Liver (tissue), 9 donors: ENCODE data around the gene PAX6. TPM values are rescaled to one million over a fixed set of nuclear protein-coding genes. Genes with fewer than 3 reads are reported as not detected.

ENCODE experiments used
- DNase-seq: peaks from one replicate; pipeline ENCODE4 v3.0.0-alpha.2; 2017; ENCODE audit warnings: low spot score
- H3K27ac ChIP-seq, 2 donors: one replicate each; pipeline ENCODE4 v1.7.0; 2013; ENCODE audit warnings: inconsistent platforms in 2 of 2, low read length in 2 of 2, control low read depth in 1 of 2, low read depth in 1 of 2, mild to moderate bottlenecking in 1 of 2
- H3K27me3 ChIP-seq, 4 donors: one replicate each; pipeline versions ENCODE4 v1.6.1 to v1.7.0; 2013; ENCODE audit warnings: low read length in 3 of 4, inconsistent platforms in 1 of 4, mild to moderate bottlenecking in 1 of 4, moderate library complexity in 1 of 4; ENCODE audit not compliant: control insufficient read depth in 4 of 4, insufficient read depth in 4 of 4
- H3K36me3 ChIP-seq, 4 donors: one replicate each; pipeline versions ENCODE4 v1.6.1 to v1.7.0; 2013; ENCODE audit warnings: low read length in 3 of 4, mild to moderate bottlenecking in 3 of 4, low read depth in 1 of 4, moderate library complexity in 1 of 4; ENCODE audit not compliant: control insufficient read depth in 4 of 4, insufficient read depth in 3 of 4
- H3K4me1 ChIP-seq, 4 donors: one replicate each; pipeline versions ENCODE4 v1.6.1 to v1.7.0; 2013; ENCODE audit warnings: low read length in 3 of 4, mild to moderate bottlenecking in 3 of 4, moderate library complexity in 1 of 4; ENCODE audit not compliant: control insufficient read depth in 4 of 4, insufficient read depth in 4 of 4
- H3K4me3 ChIP-seq, 3 donors: one replicate each; pipeline versions ENCODE4 v1.6.1 to v1.7.0; 2013; ENCODE audit warnings: low read length in 3 of 3, control low read depth in 1 of 3, low read depth in 1 of 3, mild to moderate bottlenecking in 1 of 3
- H3K9ac ChIP-seq, 2 donors: one replicate each; pipeline ENCODE4 v1.7.0; 2013; ENCODE audit warnings: low read length in 2 of 2, mild to moderate bottlenecking in 2 of 2, moderate library complexity in 2 of 2, control low read depth in 1 of 2, low read depth in 1 of 2
- H3K9me3 ChIP-seq, 4 donors: one replicate each; pipeline versions ENCODE4 v1.6.1 to v1.7.0; 2013; ENCODE audit warnings: low read length in 3 of 4; ENCODE audit not compliant: control insufficient read depth in 4 of 4
- ATF3 ChIP-seq: IDR thresholded peaks from 2 replicates; pipeline ENCODE4 v1.6.1; 2016; ENCODE audit warnings: antibody characterized with exemption
- CTCF ChIP-seq: fragments of 150-350 bp; IDR thresholded peaks from 2 replicates; pipeline ENCODE4 v1.5.1; 2017; ENCODE audit warnings: improper control_type of control experiment, low read depth, low read length; ENCODE audit not compliant: missing input control
- EGR1 ChIP-seq, 2 donors: IDR thresholded peaks; 2 replicates each; pipeline ENCODE4 v1.6.1; 2016 to 2018; ENCODE audit warnings: antibody characterized with exemption in 2 of 2, low read depth in 2 of 2
- FOXA1 ChIP-seq: IDR thresholded peaks from 2 replicates; pipeline ENCODE4 v1.6.1; 2016; ENCODE audit warnings: antibody characterized with exemption
- FOXA2 ChIP-seq: IDR thresholded peaks from 2 replicates; pipeline ENCODE4 v1.6.1; 2016; ENCODE audit warnings: antibody characterized with exemption
- GABPA ChIP-seq, 2 donors: IDR thresholded peaks in 1 of 2; conservative IDR thresholded peaks in 1 of 2; 2 replicates each; pipeline ENCODE4 v1.6.1; 2016; ENCODE audit warnings: antibody characterized with exemption in 2 of 2, mild to moderate bottlenecking in 1 of 2, moderate library complexity in 1 of 2
- HNF4A ChIP-seq, 2 donors: conservative IDR thresholded peaks; 2 replicates each; pipeline ENCODE4 v1.6.1; 2016; ENCODE audit warnings: antibody characterized with exemption in 2 of 2, mild to moderate bottlenecking in 2 of 2
- HNF4G ChIP-seq: IDR thresholded peaks from 2 replicates; pipeline ENCODE4 v1.6.1; 2016; ENCODE audit warnings: antibody characterized with exemption
- JUND ChIP-seq, 2 donors: IDR thresholded peaks; 2 replicates each; pipeline ENCODE4 v1.6.1; 2016; ENCODE audit warnings: antibody characterized with exemption in 2 of 2
- MAX ChIP-seq: IDR thresholded peaks from 2 replicates; pipeline ENCODE4 v1.6.1; 2016; ENCODE audit warnings: antibody characterized with exemption
- NR2F2 ChIP-seq: IDR thresholded peaks from 2 replicates; pipeline ENCODE4 v1.6.1; 2016; ENCODE audit warnings: antibody characterized with exemption
- RAD21 ChIP-seq, 2 donors: IDR thresholded peaks; 2 replicates each; pipeline ENCODE4 v1.6.1; 2016; ENCODE audit warnings: antibody characterized with exemption in 2 of 2, mild to moderate bottlenecking in 2 of 2
- REST ChIP-seq: IDR thresholded peaks from 2 replicates; pipeline ENCODE4 v1.6.1; 2016; ENCODE audit warnings: antibody characterized with exemption, mild to moderate bottlenecking
- RXRA ChIP-seq, 2 donors: IDR thresholded peaks; 2 replicates each; pipeline ENCODE4 v1.6.1; 2017 to 2018; ENCODE audit warnings: antibody characterized with exemption in 2 of 2, mild to moderate bottlenecking in 1 of 2
- SP1 ChIP-seq: IDR thresholded peaks from 2 replicates; pipeline ENCODE4 v1.6.1; 2018; ENCODE audit warnings: antibody characterized with exemption, mild to moderate bottlenecking
- TAF1 ChIP-seq: conservative IDR thresholded peaks from 2 replicates; pipeline ENCODE4 v1.6.1; 2016; ENCODE audit warnings: antibody characterized with exemption, mild to moderate bottlenecking
- YY1 ChIP-seq: IDR thresholded peaks from 2 replicates; pipeline ENCODE4 v1.6.1; 2016; ENCODE audit warnings: antibody characterized with exemption, mild to moderate bottlenecking
- ZBTB33 ChIP-seq: IDR thresholded peaks from 2 replicates; pipeline ENCODE4 v1.6.1; 2016; ENCODE audit warnings: antibody characterized with exemption
- WGBS: extraction: QIAGEN DNeasy Blood & Tissue Kit; methylation state at CpG from one replicate; pipeline ENCODE4 v1.1.7; 2013; 5-methylcytosine and 5-hydroxymethylcytosine counted together
- polyA plus RNA-seq, 2 donors: library from polyadenylated mRNA; stranded (reverse) in 1 of 2; unstranded in 1 of 2; fragments of 200-250 nt in 1 of 2; fragments of >200 nt in 1 of 2; fragmentation: Nextera tagmentation in 1 of 2; extraction: Ambion mirVana in 1 of 2; gene quantifications; one replicate each; pipeline versions ENCODE4 v1.2.1 to v1.2.3, GENCODE V29; 2013 to 2015
- total RNA-seq, 2 donors: library from RNA; depleted of rRNA; stranded (reverse); fragments of >200 nt; gene quantifications; one replicate each; pipeline ENCODE4 v1.2.3, GENCODE V29; 2014
- donor health status: healthy.
- donor health status: healthy.
- donor health status: healthy.
- donor health status: healthy.
- donor health status: healthy.

Gene PAX6
- total and polyA plus RNA-seq, 4 donors: not detected

GRCh38 chr11:31818874-31819331, 7.8 kb upstream of the PAX6 start:
- Histone ChIP-seq H3K9ac (no peak overlapping the region), H3K36me3 (no peaks in the 10 kb centered on the region), H3K4me3 (no peak overlapping the region), H3K27me3 (peaks cover 7 to 42% (median 26%) of the 10 kb centered on the region in 4 donors), H3K9me3 (peaks cover 0 to 5% (median 0%) of the 10 kb centered on the region in 4 donors), H3K27ac (no peak overlapping the region), H3K4me1 (peaks cover 17 to 44% (median 19%) of the 10 kb centered on the region in 4 donors)
- 8% methylated on average over 26 of the region's 26 CpGs for WGBS
- DNase-seq: peak; percentile 27
- TF ChIP-seq SP1 (no peak), EGR1 (IDR thresholded peaks at IDR 0.05; ENCODE audit: low read depth in 2 of 2) (no peak), GABPA (IDR thresholded peaks at IDR 0.05 in 1 of 2, conservative IDR thresholded peaks at IDR 0.05 in 1 of 2) (no peak), YY1 (no peak), ATF3 (no peak), CTCF (no peak), MAX (no peak), FOXA2 (no peak), JUND (IDR thresholded peaks at IDR 0.05) (no peak), ZBTB33 (no peak), REST (no peak), NR2F2 (no peak), HNF4A (conservative IDR thresholded peaks at IDR 0.05) (no peak), FOXA1 (no peak), TAF1 (no peak), HNF4G (no peak), RXRA (IDR thresholded peaks at IDR 0.05) (no peak)

- no peak overlapping the region for H3K4me3 ChIP-seq
- no peak overlapping the region for H3K27ac ChIP-seq
- TF ChIP-seq HNF4G: no peak
- TF ChIP-seq RAD21 (IDR thresholded peaks at IDR 0.05): no peak
- TF ChIP-seq ATF3: no peak
- no peak for TF ChIP-seq CTCF
- peaks cover 7 to 37% (median 28%) of the 10 kb centered on the region in 4 donors for H3K27me3 ChIP-seq
- peaks cover 20 to 49% (median 23%) of the 10 kb centered on the region in 4 donors for H3K4me1 ChIP-seq
- H3K36me3 ChIP-seq: no peaks in the 10 kb centered on the region
- H3K9me3 ChIP-seq: peaks cover 0 to 5% (median 0%) of the 10 kb centered on the region in 4 donors
- DNase-seq: peak; percentile 30
- no peak overlapping the region for H3K9ac ChIP-seq
- 6% methylated on average over 9 of the region's 9 CpGs for WGBS
These were observed 7.3 kb upstream of the PAX6 start for GRCh38 chr11:31818425-31818755.
